ENCODE results near the gene OR4F15. TPM values are rescaled to one million over a fixed set of nuclear protein-coding genes. Genes with fewer than 3 reads are reported as not detected.

OR4F15 gene
- total RNA-seq, 1 donor from 2014 or later: not detected

DNA sequence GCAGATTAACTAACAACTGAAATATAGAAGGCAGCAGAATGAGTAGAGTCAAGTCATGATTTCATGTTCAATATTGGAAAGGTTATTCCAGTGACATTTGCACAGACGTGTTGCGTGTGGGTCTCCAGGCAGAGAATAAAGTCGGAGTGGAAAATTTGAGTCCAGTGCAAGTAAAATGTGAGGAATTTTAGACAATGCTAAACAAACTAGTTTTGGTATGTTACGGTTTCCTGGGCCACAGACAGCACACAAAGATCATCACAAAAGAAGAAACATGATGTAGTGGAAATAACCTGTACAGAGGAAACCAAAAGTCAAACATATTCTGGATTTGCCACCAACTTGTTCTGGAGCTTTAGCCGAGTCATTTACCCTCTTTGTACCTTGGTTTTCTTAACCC, 8.3 kb upstream of the OR4F15 start:
- no peaks in the 10 kb centered on the region for H3K36me3 Mint-ChIP-seq (ENCODE audit: low read depth)
- H3K4me3 Mint-ChIP-seq (ENCODE audit: unreplicated experiment): no peak overlapping the region
- no peak overlapping the region for H3K27ac Mint-ChIP-seq (ENCODE audit: unreplicated experiment)
- peaks cover 23% of the 10 kb centered on the region for H3K27me3 Mint-ChIP-seq (ENCODE audit: low read depth)
- TF ChIP-seq CTCF (IDR thresholded peaks at IDR 0.05): no peak
- no peak for DNase-seq (ENCODE audit: low spot score)
- no peaks in the 10 kb centered on the region for H3K9me3 Mint-ChIP-seq (ENCODE audit: low read depth)
- no peaks in the 10 kb centered on the region for H3K4me1 Mint-ChIP-seq (ENCODE audit: low read depth)

DNA sequence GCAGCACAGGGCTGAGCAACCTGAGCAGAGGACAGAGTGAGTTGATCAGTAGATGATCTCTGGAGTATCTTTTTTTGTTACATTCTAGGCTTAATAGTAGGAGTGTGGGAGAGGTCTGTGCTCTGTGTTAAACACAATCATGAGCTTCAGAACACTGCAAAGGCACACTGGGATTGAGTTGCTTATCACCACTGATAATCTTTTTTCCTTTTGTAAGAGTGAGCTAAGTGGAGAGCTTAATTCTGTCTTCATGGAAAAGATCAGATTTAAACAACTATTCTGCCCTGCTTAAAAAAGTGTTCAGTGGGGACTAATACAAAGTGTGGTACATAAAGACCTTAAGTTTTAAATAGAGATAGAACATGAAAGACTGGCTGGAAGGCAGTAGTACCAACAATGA, 7.6 kb upstream of the OR4F15 start:
- no peak overlapping the region for H3K27ac Mint-ChIP-seq (ENCODE audit: unreplicated experiment)
- H3K4me3 Mint-ChIP-seq (ENCODE audit: unreplicated experiment): no peak overlapping the region
- TF ChIP-seq CTCF (IDR thresholded peaks at IDR 0.05): no peak
- no peaks in the 10 kb centered on the region for H3K9me3 Mint-ChIP-seq (ENCODE audit: low read depth)
- peaks cover 24% of the 10 kb centered on the region for H3K27me3 Mint-ChIP-seq (ENCODE audit: low read depth)
- no peak for DNase-seq (ENCODE audit: low spot score)
- no peaks in the 10 kb centered on the region for H3K36me3 Mint-ChIP-seq (ENCODE audit: low read depth)
- no peaks in the 10 kb centered on the region for H3K4me1 Mint-ChIP-seq (ENCODE audit: low read depth)

GRCh38 chr15:101804941-101805340, 7.1 kb upstream of the OR4F15 start:
- peaks cover 24% of the 10 kb centered on the region for H3K27me3 Mint-ChIP-seq (ENCODE audit: low read depth)
- H3K36me3 Mint-ChIP-seq (ENCODE audit: low read depth): no peaks in the 10 kb centered on the region
- no peak for TF ChIP-seq CTCF (IDR thresholded peaks at IDR 0.05)

DNA sequence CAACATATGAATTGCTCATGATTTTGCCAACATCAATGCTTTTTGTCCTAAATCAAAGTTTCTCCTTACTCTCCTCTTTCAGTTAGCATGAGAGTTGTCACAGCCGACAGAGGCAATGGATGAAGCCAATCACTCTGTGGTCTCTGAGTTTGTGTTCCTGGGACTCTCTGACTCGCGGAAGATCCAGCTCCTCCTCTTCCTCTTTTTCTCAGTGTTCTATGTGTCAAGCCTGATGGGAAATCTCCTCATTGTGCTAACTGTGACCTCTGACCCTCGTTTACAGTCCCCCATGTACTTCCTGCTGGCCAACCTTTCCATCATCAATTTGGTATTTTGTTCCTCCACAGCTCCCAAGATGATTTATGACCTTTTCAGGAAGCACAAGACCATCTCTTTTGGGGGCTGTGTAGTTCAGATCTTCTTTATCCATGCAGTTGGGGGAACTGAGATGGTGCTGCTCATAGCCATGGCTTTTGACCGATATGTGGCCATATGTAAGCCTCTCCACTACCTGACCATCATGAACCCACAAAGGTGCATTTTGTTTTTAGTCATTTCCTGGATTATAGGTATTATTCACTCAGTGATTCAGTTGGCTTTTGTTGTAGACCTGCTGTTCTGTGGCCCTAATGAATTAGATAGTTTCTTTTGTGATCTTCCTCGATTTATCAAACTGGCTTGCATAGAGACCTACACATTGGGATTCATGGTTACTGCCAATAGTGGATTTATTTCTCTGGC, 6.2 kb upstream of the OR4F15 start:
- Mint-ChIP-seq H3K36me3 (ENCODE audit: low read depth) (no peaks in the 10 kb centered on the region), H3K9me3 (ENCODE audit: low read depth) (no peaks in the 10 kb centered on the region), H3K4me3 (ENCODE audit: unreplicated experiment) (no peak overlapping the region), H3K27ac (ENCODE audit: unreplicated experiment) (no peak overlapping the region), H3K27me3 (ENCODE audit: low read depth) (peaks cover 23% of the 10 kb centered on the region), H3K4me1 (ENCODE audit: low read depth) (no peaks in the 10 kb centered on the region)
- no peak for TF ChIP-seq CTCF (IDR thresholded peaks at IDR 0.05)
- DNase-seq (ENCODE audit: low spot score): no peak

More at GRCh38 chr15:101804941-101805340, 7.1 kb upstream of the OR4F15 start:
- no peaks in the 10 kb centered on the region for H3K9me3 Mint-ChIP-seq (ENCODE audit: low read depth)
- H3K4me3 Mint-ChIP-seq (ENCODE audit: unreplicated experiment): no peak overlapping the region
- H3K4me1 Mint-ChIP-seq (ENCODE audit: low read depth): no peaks in the 10 kb centered on the region
- no peak overlapping the region for H3K27ac Mint-ChIP-seq (ENCODE audit: unreplicated experiment)
- DNase-seq (ENCODE audit: low spot score): no peak

GRCh38 chr15:101807345-101807945, 4.6 kb upstream of the OR4F15 start:
- Mint-ChIP-seq H3K9me3 (ENCODE audit: low read depth) (no peaks in the 10 kb centered on the region), H3K4me1 (ENCODE audit: low read depth) (no peaks in the 10 kb centered on the region), H3K36me3 (ENCODE audit: low read depth) (no peaks in the 10 kb centered on the region), H3K4me3 (ENCODE audit: unreplicated experiment) (no peak overlapping the region), H3K27ac (ENCODE audit: unreplicated experiment) (no peak overlapping the region), H3K27me3 (ENCODE audit: low read depth) (peaks cover 29% of the 10 kb centered on the region)
- TF ChIP-seq CTCF (IDR thresholded peaks at IDR 0.05): no peak
- DNase-seq (ENCODE audit: low spot score): no peak
